ENCODE measurements around the gene AOPEP. TPM values are rescaled to one million over a fixed set of nuclear protein-coding genes. Genes with fewer than 3 reads are reported as not detected.

The AOPEP gene
- total and polyA plus RNA-seq, 2 donors (not counting 3 experiments of a cell fraction or from before 2014, with no cell fraction given): 20.2 to 41.6 TPM

DNA sequence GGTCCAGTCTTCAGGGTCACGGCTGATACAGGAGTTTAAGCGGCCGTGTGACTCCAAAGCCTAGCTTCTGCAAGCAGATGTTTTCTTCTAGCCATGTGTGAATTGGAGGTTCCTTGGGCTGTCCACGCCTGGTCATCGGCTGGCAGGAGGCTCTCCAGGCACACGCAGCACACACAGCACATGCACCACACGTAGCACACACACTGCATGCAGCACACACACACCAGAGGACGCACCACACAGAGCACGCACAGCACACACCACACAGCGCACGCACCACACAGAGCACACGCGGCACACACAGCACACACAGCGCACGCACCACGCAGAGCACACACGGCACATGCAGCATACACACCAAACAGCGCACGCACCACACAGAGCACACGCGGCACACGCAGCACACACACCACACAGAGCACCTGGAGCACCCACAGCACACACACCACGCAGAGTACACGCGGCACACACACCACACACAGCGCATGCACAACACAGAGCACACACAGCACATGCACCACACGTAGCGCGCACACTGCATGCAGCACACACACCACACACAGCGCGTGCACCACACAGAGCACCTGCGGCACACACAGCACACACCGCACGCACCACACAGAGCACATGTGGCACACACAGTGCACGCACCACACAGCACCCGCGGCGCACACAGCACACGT is 356.7 kb downstream of the AOPEP start:
- intact Hi-C loops (cut with micrococcal nuclease) (no loop called here), dilution Hi-C loops (cut with MboI; ENCODE audit: extremely low pct_ligation_motif_present, low sequenced_read_pairs) (no loop called here)
- ChIA-PET POLR2A (interaction anchor here (0.6 kb wide), 1 partner anchor 389 kb away, joined by 3 read pairs; no protein-coding TSS in a partner anchor), CTCF (interaction anchor here (1.4 kb wide), 1 partner anchor 301 kb away, joined by 4 read pairs; no protein-coding TSS in a partner anchor)
- Histone ChIP-seq H2AFZ (ENCODE audit: low read depth, low read length) (no peak overlapping the region), H4K20me1 (replicated peaks; ENCODE audit: control insufficient read depth, extremely low read depth, insufficient read depth, low read length) (no peaks in the 10 kb centered on the region), H3K9me1 (replicated peaks; ENCODE audit: control insufficient read depth, extremely low read depth, insufficient read depth, low read length) (no peaks in the 10 kb centered on the region), H3K9me3 (replicated peaks; ENCODE audit: control insufficient read depth, insufficient read depth, low read length) (no peaks in the 10 kb centered on the region), H3K4me1 (ENCODE audit: control insufficient read depth, extremely low read depth, insufficient read depth, low read length) (no peaks in the 10 kb centered on the region), H3K36me3 (ENCODE audit: control insufficient read depth in 2 of 2, extremely low read depth in 1 of 2, insufficient read depth in 2 of 2, low read length in 2 of 2) (peaks cover 4 to 49% of the 10 kb centered on the region in 2 experiments), H3K79me2 (ENCODE audit: control insufficient read depth, insufficient read depth, low read length) (no peaks in the 10 kb centered on the region), H3K4me2 (ENCODE audit: insufficient read depth, low read length) (no peak overlapping the region), H3K27me3 (ENCODE audit: control insufficient read depth in 2 of 2, insufficient read depth in 2 of 2, low read length in 2 of 2) (no peaks in the 10 kb centered on the region), H3K4me3 (replicated peaks in 1 of 3; ENCODE audit: insufficient read depth in 1 of 3, low read depth in 1 of 3, low read length in 3 of 3) (no peak overlapping the region), H3K27ac (ENCODE audit: insufficient read depth, low read depth, low read length) (no peak overlapping the region), H3K9ac (replicated peaks; ENCODE audit: extremely low read depth, insufficient read depth, low read length) (no peak overlapping the region)
- DNase-seq (ENCODE audit: low read depth, low spot score) (no peak), FAIRE-seq (no peak)
- TF ChIP-seq CTCF (IDR thresholded peaks at IDR 0.05; ENCODE audit: extremely low read depth in 1 of 2, insufficient read depth in 1 of 2, low read depth in 1 of 2, low read length in 2 of 2) (no peak), FOS (IDR thresholded peaks at IDR 0.05; ENCODE audit: borderline replicate concordance, insufficient read depth, low read length) (no peak), GATA2 (IDR thresholded peaks at IDR 0.05; ENCODE audit: insufficient read depth, insufficient read length, low read depth, low read length) (no peak), EZH2 (IDR thresholded peaks at IDR 0.05; ENCODE audit: borderline replicate concordance, low read depth, low read length, severe bottlenecking) (no peak), MAX (IDR thresholded peaks at IDR 0.05; ENCODE audit: insufficient read depth, insufficient read length) (no peak), POLR2A (IDR thresholded peaks at IDR 0.05; ENCODE audit: low read depth, low read length) (no peak), POLR2AphosphoS5 (IDR thresholded peaks at IDR 0.05; ENCODE audit: insufficient read depth, low read depth, low read length) (no peak), JUN (IDR thresholded peaks at IDR 0.05; ENCODE audit: borderline replicate concordance, insufficient read depth, insufficient read length, low read depth) (no peak), MYC (IDR thresholded peaks at IDR 0.05; ENCODE audit: low read depth, low read length) (no peak)
- no TSS peak for BruUV-seq (replicated peaks)

All from endothelial cell of umbilical vein (primary cell).